Heart right ventricle (tissue), 16 donors: Measurements from ENCODE around the gene LPCAT1. TPM values are rescaled to one million over a fixed set of nuclear protein-coding genes. Genes with fewer than 3 reads are reported as not detected.
A peak's percentile ranks its signal among the peaks of the same experiment; 100 is the strongest.

Experiments
- ATAC-seq, 8 donors: fragments of 200-7000 bp; cut with Tn5 transposase; one replicate each; pipeline ENCODE4 v1.9.1; 2020; ENCODE audit warnings: mild to moderate bottlenecking in 8 of 8, moderate library complexity in 8 of 8, moderate number of reproducible peaks in 1 of 8
- DNase-seq, 2 donors: peaks; one replicate each; pipeline ENCODE4 v3.0.0-alpha.2; 2020
- H3K27ac ChIP-seq, 10 donors: fragments of 200-600 bp; sonication (generic) in 2 of 10; one replicate each; pipeline versions ENCODE4 v1.5.0 to v1.8.0; 2020 to 2022; ENCODE audit warnings: mild to moderate bottlenecking in 3 of 10
- H3K27me3 ChIP-seq, 7 donors: fragments of 200-600 bp; one replicate each; pipeline ENCODE4 v1.8.0; 2021 to 2022; ENCODE audit warnings: mild to moderate bottlenecking in 2 of 7
- H3K36me3 ChIP-seq, 9 donors: fragments of 200-600 bp; sonication (generic) in 1 of 9; one replicate each; pipeline versions ENCODE4 v1.5.0 to v1.8.0; 2020 to 2022; ENCODE audit warnings: mild to moderate bottlenecking in 2 of 9
- H3K4me1 ChIP-seq, 9 donors: fragments of 200-600 bp; sonication (generic) in 1 of 9; one replicate each; pipeline versions ENCODE4 v1.5.0 to v1.8.0; 2020 to 2022; ENCODE audit warnings: mild to moderate bottlenecking in 4 of 9
- H3K4me3 ChIP-seq, 10 donors: fragments of 200-600 bp; sonication (generic) in 2 of 10; one replicate each; pipeline versions ENCODE4 v1.5.0 to v1.8.0; 2020 to 2022; ENCODE audit warnings: mild to moderate bottlenecking in 7 of 10, moderate library complexity in 2 of 10
- H3K9me3 ChIP-seq, 11 donors: fragments of 200-600 bp in 10 of 11; sonication (generic) in 2 of 11; one replicate each; pipeline versions ENCODE4 v1.5.0 to v1.8.0; 2013 to 2022; ENCODE audit warnings: mild to moderate bottlenecking in 2 of 11, control low read depth in 1 of 11, moderate library complexity in 1 of 11
- whole genome bisulfite sequencing, 2 donors: extraction: QIAGEN DNeasy Blood & Tissue Kit; methylation state at CpG; one replicate each; pipeline ENCODE4 v1.1.7; 2013; ENCODE audit warnings: inconsistent platforms in 1 of 2; 5-methylcytosine and 5-hydroxymethylcytosine counted together
- intact Hi-C, 10 donors: fragments of 100-400 bp; cut with DNase I; formaldehyde crosslinking; loops; one replicate each; pipeline versions ENCODE4 v1.11.1 to v1.14.2; 2022
- polyA plus RNA-seq, 2 donors: library from polyadenylated mRNA; stranded (reverse); fragments of 200-250 nt; gene quantifications; one replicate each; pipeline ENCODE4 v1.2.3, GENCODE V29; 2013
- total RNA-seq, 10 donors: library from RNA; stranded (reverse); fragmentation: NEBNext Ultra II Directional in 3 of 10; extraction: Animal tissue kit (Norgen Biotek cat#: 25700) in 3 of 10; gene quantifications; one replicate each; pipeline versions ENCODE4 v1.2.1 to v1.2.4, GENCODE V29; 2021 to 2023
- TF ChIP-seq, protein P1 (sequence below), 9 donors: fragments of 200-600 bp; sonication (generic) in 2 of 9; IDR thresholded peaks; one replicate each; pipeline versions ENCODE4 v1.5.0 to v1.8.0; 2021 to 2022; ENCODE audit warnings: antibody characterized with exemption in 9 of 9, mild to moderate bottlenecking in 5 of 9, moderate library complexity in 1 of 9
- donor health status: Arrhythmogenic right ventricular cardiomyopathy.
- donor health status: ischemic (EF 13 %, LVEDD 7.1; RV severe dilation, severe dysfunction).
- donor health status: healthy with polysubstance abuse.
- donor health status: DM: no; HTN: yes; CAD: no.
- donor health status: DM: no; HTN: no; CAD: no.
- donor health status: ischemic (EF 25% LVEDD 6.9; RV normal size, moderate dysfunction).
- donor health status: ischemic (EF 25% LVEDD 5.7; RV mildly dilated, moderate dysfunction).
- donor health status: healthy.
- donor health status: DM: yes; HTN: yes; CAD: no.
- donor health status: Ischemic cardiomyopathy.
- donor health status: ischemic (EF 35%, LVEDD 5.7; RV mildly dilated, moderate dysfunction).
- donor health status: nonischemic (EF 11% LVEDD 7.7; RV severe dilation, severe dysfunction).
- donor health status: DM: yes; HTN: yes; CAD: no.
- donor health status: PGD.
- donor health status: ischemic (EF 29% LVEDD 5.4; RV normal size, mild dysfunction).
- donor health status: nonischemic (EF 23%, LVEDD 6.1; RV moderate dilation, normal function).

The LPCAT1 gene
- total and polyA plus RNA-seq, 12 donors: 5.6 to 25.5 (median 9.6) TPM

DNA sequence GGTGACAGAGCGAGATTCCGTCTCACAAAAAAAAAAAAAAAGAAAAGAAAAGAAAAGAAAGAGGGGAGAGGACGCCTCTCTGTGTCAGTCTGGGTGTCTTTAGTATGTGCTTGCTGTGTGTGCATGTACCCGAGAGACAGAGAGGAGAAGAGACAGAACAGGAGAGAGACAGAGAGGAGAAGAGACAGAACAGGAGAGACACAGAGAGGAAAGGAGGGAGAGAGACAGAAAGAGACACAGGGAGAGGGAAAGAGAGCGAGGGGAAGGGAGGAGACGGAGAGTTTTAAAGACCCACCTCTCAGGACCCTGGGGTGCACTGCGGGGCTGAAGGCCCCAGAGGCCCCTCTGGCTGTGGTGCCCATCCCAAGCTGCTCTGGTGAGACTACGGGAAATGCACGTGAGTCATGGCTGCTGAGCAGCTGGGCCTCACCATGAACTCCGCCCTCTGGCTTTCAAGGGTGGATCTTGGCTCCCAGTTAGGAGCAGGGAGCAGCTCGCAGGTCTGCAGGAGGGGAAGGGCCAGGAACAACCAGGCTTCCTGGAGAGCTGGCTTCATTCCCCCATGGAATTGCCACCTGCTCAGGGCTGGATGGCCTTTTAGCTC, 86.4 kb downstream of the LPCAT1 start:
- no peak for DNase-seq
- peak in 1 of 8 donors; percentile 19 for ATAC-seq
- Histone ChIP-seq H3K36me3 (no peaks in the 10 kb centered on the region), H3K27ac (no peak overlapping the region), H3K4me1 (no peaks in the 10 kb centered on the region), H3K4me3 (no peak overlapping the region), H3K9me3 (peaks cover 0 to 8% (median 0%) of the 10 kb centered on the region in 11 donors), H3K27me3 (peaks cover 9 to 49% (median 38%) of the 10 kb centered on the region in 7 donors)
- intact Hi-C loops: no loop called here
- TF ChIP-seq, protein P1, sequence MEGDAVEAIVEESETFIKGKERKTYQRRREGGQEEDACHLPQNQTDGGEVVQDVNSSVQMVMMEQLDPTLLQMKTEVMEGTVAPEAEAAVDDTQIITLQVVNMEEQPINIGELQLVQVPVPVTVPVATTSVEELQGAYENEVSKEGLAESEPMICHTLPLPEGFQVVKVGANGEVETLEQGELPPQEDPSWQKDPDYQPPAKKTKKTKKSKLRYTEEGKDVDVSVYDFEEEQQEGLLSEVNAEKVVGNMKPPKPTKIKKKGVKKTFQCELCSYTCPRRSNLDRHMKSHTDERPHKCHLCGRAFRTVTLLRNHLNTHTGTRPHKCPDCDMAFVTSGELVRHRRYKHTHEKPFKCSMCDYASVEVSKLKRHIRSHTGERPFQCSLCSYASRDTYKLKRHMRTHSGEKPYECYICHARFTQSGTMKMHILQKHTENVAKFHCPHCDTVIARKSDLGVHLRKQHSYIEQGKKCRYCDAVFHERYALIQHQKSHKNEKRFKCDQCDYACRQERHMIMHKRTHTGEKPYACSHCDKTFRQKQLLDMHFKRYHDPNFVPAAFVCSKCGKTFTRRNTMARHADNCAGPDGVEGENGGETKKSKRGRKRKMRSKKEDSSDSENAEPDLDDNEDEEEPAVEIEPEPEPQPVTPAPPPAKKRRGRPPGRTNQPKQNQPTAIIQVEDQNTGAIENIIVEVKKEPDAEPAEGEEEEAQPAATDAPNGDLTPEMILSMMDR (IDR thresholded peaks at IDR 0.05): no peak
- WGBS, 2 donors: 49 to 54% methylated on average over 11 of the region's 11 CpGs

DNA sequence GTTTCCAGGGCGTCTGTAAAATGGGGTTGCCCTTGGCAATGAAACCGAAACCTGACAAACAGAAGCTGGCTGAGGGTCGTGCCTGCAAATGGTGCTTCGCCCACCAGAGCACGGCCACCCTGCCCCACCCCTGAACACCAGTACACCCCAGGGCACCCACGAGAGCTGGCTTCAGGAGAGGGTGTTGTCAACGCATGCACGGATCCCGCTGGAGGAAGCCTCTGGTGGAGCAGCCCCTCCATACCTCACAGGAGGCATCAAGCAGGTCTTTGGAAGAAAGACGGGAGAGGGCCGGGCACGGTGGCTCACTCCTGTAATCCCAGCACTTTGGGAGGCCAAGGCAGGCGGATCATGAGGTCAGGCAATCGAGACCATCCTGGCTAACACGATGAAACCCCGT, 87.1 kb downstream of the LPCAT1 start:
- TF ChIP-seq, protein P1 (IDR thresholded peaks at IDR 0.05): no peak
- intact Hi-C loops: no loop called here
- peaks cover 6 to 42% (median 32%) of the 10 kb centered on the region in 7 donors for H3K27me3 ChIP-seq

DNA sequence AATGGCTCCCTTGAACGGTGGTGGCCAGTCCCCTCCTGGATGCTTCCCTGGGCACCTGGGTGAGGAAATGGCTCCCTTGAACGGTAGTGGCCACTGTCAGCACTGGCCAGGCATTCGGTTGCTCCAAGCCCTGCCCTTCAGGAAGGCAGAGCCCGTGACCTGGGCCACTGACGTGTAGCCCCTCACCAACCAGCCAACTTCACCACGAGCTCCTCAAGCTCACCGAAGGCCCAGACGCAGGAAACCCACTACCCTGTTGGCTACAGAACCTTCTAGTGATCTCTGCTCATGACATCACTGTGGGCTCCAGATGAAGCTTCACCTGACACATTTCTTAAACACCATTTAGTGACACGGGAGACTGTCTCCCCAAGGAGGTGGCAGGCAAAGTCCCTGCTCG, 87.7 kb downstream of the LPCAT1 start:
- intact Hi-C loops: no loop called here
- no peak for ATAC-seq
- no peak overlapping the region for H3K4me3 ChIP-seq
- H3K27ac ChIP-seq: no peak overlapping the region
- 76 to 80% methylated on average over 9 to 10 of the region's 10 CpGs for WGBS, 2 donors
- H3K9me3 ChIP-seq: peaks cover 0 to 8% (median 0%) of the 10 kb centered on the region in 11 donors
- peaks cover 0 to 36% (median 25%) of the 10 kb centered on the region in 7 donors for H3K27me3 ChIP-seq
- TF ChIP-seq, protein P1 (IDR thresholded peaks at IDR 0.05): no peak
- no peak for DNase-seq
- H3K36me3 ChIP-seq: no peaks in the 10 kb centered on the region
- no peaks in the 10 kb centered on the region for H3K4me1 ChIP-seq

More for the DNA sequence above, 87.1 kb downstream of the LPCAT1 start:
- DNase-seq (no peak), ATAC-seq (no peak)
- Histone ChIP-seq H3K36me3 (no peaks in the 10 kb centered on the region), H3K4me3 (no peak overlapping the region), H3K9me3 (peaks cover 0 to 8% (median 0%) of the 10 kb centered on the region in 11 donors), H3K27ac (no peak overlapping the region), H3K4me1 (no peaks in the 10 kb centered on the region)
- WGBS, 2 donors: 86 to 88% methylated on average over 16 of the region's 16 CpGs

DNA sequence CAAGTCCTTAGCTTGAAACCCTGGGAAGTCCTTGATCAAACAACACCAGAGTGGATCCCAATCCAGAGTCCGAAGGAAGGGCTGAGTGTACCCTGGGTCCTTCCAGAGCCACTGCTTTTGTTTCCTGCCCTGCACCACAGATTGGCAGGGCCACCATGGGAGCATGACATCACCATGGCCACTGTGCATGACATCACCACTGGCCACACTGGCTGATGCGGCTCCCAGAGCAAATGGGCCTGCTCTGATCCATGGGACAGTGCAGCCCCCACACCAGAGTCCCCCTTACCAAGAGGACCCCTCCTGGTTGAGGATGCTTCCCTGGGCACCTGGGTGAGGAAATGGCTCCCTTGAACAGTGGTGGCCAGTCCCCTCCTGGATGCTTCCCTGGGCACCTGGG, 88.4 kb downstream of the LPCAT1 start:
- no peaks in the 10 kb centered on the region for H3K4me1 ChIP-seq
- intact Hi-C loops: no loop called here
- H3K4me3 ChIP-seq: no peak overlapping the region
- TF ChIP-seq, protein P1 (IDR thresholded peaks at IDR 0.05): no peak
- ATAC-seq (no peak), DNase-seq (no peak)
- H3K36me3 ChIP-seq: no peaks in the 10 kb centered on the region
- H3K9me3 ChIP-seq: peaks cover 0 to 8% (median 0%) of the 10 kb centered on the region in 11 donors
- H3K27ac ChIP-seq: no peak overlapping the region
- peaks cover 0 to 29% (median 21%) of the 10 kb centered on the region in 7 donors for H3K27me3 ChIP-seq
- WGBS, 2 donors: 90% methylated on average over 2 of the region's 2 CpGs
